ENCODE data around the gene LMF1. TPM values are rescaled to one million over a fixed set of nuclear protein-coding genes. Genes with fewer than 3 reads are reported as not detected.

Gene LMF1
- total and polyA plus RNA-seq, 2 of the 4 experiments (the other 2 are of a cell fraction): 7.7 to 13.1 TPM

- H4K20me1 ChIP-seq (ENCODE audit: insufficient read depth, low read length): no peaks in the 10 kb centered on the region
- no peak for ATAC-seq (ENCODE audit: low read depth)
- H2BK5ac ChIP-seq (ENCODE audit: low read depth, low read length, poor library complexity, severe bottlenecking): no peak overlapping the region
- no peak overlapping the region for H2BK20ac ChIP-seq (ENCODE audit: low read depth, low read length)
- BruUV-seq (replicated peaks): no TSS peak
- H2AFZ ChIP-seq (replicated peaks; ENCODE audit: low read length, poor library complexity): no peak overlapping the region
- ChIA-PET CTCF (no interaction called here), POLR2A (ENCODE audit: unreplicated experiment) (no interaction called here)
- no peak overlapping the region for H3K4me2 ChIP-seq (ENCODE audit: low read depth, low read length)
- H3K79me1 ChIP-seq (ENCODE audit: low read depth in 1 of 2, low read length in 2 of 2): no peaks in the 10 kb centered on the region
- H2BK120ac ChIP-seq (ENCODE audit: low read depth, low read length): no peak overlapping the region
- H3K27ac ChIP-seq (ENCODE audit: insufficient read depth, low read length): no peak overlapping the region
- H2BK15ac ChIP-seq (ENCODE audit: low read depth, low read length): no peak overlapping the region
- H4K5ac ChIP-seq (ENCODE audit: low read depth, low read length): no peak overlapping the region
- no peak overlapping the region for H2AK5ac ChIP-seq (ENCODE audit: low read depth, low read length)
- TF ChIP-seq NFE2L2 (IDR thresholded peaks at IDR 0.05; ENCODE audit: low read depth, low read length): no peak
- no peak for TF ChIP-seq BHLHE40 (IDR thresholded peaks at IDR 0.05; ENCODE audit: low read depth, low read length)
- TF ChIP-seq CEBPB (IDR thresholded peaks at IDR 0.05; ENCODE audit: low read depth, low read length): no peak
- no peak for TF ChIP-seq ELK1 (IDR thresholded peaks at IDR 0.05; ENCODE audit: borderline replicate concordance, low read depth, low read length)
- TF ChIP-seq RAD21 (IDR thresholded peaks at IDR 0.05; ENCODE audit: low read length): no peak
- TF ChIP-seq RFX5 (IDR thresholded peaks at IDR 0.05; ENCODE audit: low read depth, low read length): no peak
- TF ChIP-seq MAFK (IDR thresholded peaks at IDR 0.05; ENCODE audit: low read depth, low read length): no peak
- no peak for TF ChIP-seq CTCF (conservative IDR thresholded peaks at IDR 0.05; ENCODE audit: low read depth, low read length)
- no peak for TF ChIP-seq CHD1 (IDR thresholded peaks at IDR 0.05; ENCODE audit: low read depth, low read length)
- no peak for TF ChIP-seq MXI1 (IDR thresholded peaks at IDR 0.05; ENCODE audit: borderline replicate concordance, low read depth, low read length)
- TF ChIP-seq SMC3 (IDR thresholded peaks at IDR 0.05; ENCODE audit: low read depth, low read length): no peak
- no peak for TF ChIP-seq RCOR1 (IDR thresholded peaks at IDR 0.05; ENCODE audit: insufficient replicate concordance, low read length)
- TF ChIP-seq MAZ (IDR thresholded peaks at IDR 0.05; ENCODE audit: borderline replicate concordance, low read depth, low read length): no peak
- no peak for TF ChIP-seq POLR2A (IDR thresholded peaks at IDR 0.05; ENCODE audit: low read depth, low read length)
- no peak for TF ChIP-seq USF2 (IDR thresholded peaks at IDR 0.05; ENCODE audit: low read depth, low read length)
- no peak overlapping the region for H3K4me3 ChIP-seq (ENCODE audit: insufficient read depth, low read depth, low read length)
- no peak overlapping the region for H3K23ac ChIP-seq (ENCODE audit: low read depth, low read length)
- no peaks in the 10 kb centered on the region for H3K4me1 ChIP-seq (ENCODE audit: control insufficient read depth, insufficient read depth, low read length)
- intact Hi-C loops (cut with micrococcal nuclease): no loop called here
- H3K9me3 ChIP-seq (ENCODE audit: control insufficient read depth, insufficient read depth, low read length): no peaks in the 10 kb centered on the region
- no peaks in the 10 kb centered on the region for H3K36me3 ChIP-seq (ENCODE audit: control insufficient read depth, insufficient read depth, low read length)
- no peak for DNase-seq
- no peak overlapping the region for H3K14ac ChIP-seq (replicated peaks; ENCODE audit: low read depth, low read length)
- H3K56ac ChIP-seq (ENCODE audit: extremely low read depth, insufficient read depth, low read length): no peak overlapping the region
- no peak overlapping the region for H3K9ac ChIP-seq (ENCODE audit: low read depth, low read length)
- peaks cover 56% of the 10 kb centered on the region; the same call in 1 of the 2 replicates for H3K27me3 ChIP-seq (ENCODE audit: control insufficient read depth, insufficient read depth, low read length)
- dilution Hi-C loops (cut with HindIII; ENCODE audit: low sequenced_read_pairs, unreplicated experiment): no loop called here
- H4K8ac ChIP-seq (ENCODE audit: low read depth in 2 of 2, low read length in 2 of 2): no peak overlapping the region
- no peak overlapping the region for H3K18ac ChIP-seq (ENCODE audit: low read depth, low read length)
- H3K4ac ChIP-seq (ENCODE audit: low read depth, low read length): no peak overlapping the region
- no peaks in the 10 kb centered on the region for H3K9me1 ChIP-seq (ENCODE audit: insufficient read depth, low read length)
- no peak overlapping the region for H2AK9ac ChIP-seq (replicated peaks; ENCODE audit: low read depth, low read length, poor library complexity)
- no peak overlapping the region for H4K91ac ChIP-seq (ENCODE audit: insufficient read depth, low read depth, low read length)
- in situ Hi-C loops (cut with MboI; ENCODE audit: low sequenced_read_pairs): no loop called here
- WGBS, 2 experiments (ENCODE audit: extremely low coverage in 2 of 2, insufficient read length in 1 of 2): 81% methylated on average over 9 of the region's 16 CpGs; no CpG with 5 or more reads in 1 of the 2 experiments
Measured at GRCh38 chr16:1010815-1011214, 40.0 kb upstream of the LMF1 start.
